HG03175 (cell line): ENCODE data around the gene SHLD2.
"Not testable (repeated sequence)": the region's sequence is repeated elsewhere in the genome, so short reads cannot be mapped to it uniquely, and the experiment has no call there.

Source experiments
- ATAC-seq: cut with Tn5 transposase; IDR thresholded peaks from one replicate; pipeline ENCODE4 v1.9.1; 2021; ENCODE audit warnings: mild to moderate bottlenecking, moderate library complexity; ENCODE audit not compliant: unreplicated experiment

SHLD2 gene

GRCh38 chr10:87142230-87143108, 47.5 kb downstream of the SHLD2 start:
- ATAC-seq: not testable (repeated sequence)

GRCh38 chr10:87143109-87143418, 48.1 kb downstream of the SHLD2 start:
- not testable (repeated sequence) for ATAC-seq

GRCh38 chr10:87145598-87145997, 50.6 kb downstream of the SHLD2 start:
- not testable (repeated sequence) for ATAC-seq

- not testable (repeated sequence) for ATAC-seq
Measured at GRCh38 chr10:87149020-87149609, 54.1 kb downstream of the SHLD2 start.

GRCh38 chr10:87151516-87151915, 56.5 kb downstream of the SHLD2 start:
- not testable (repeated sequence) for ATAC-seq

GRCh38 chr10:87156841-87157240, 61.8 kb downstream of the SHLD2 start:
- ATAC-seq: not testable (repeated sequence)

GRCh38 chr10:87157821-87158220, 62.8 kb downstream of the SHLD2 start:
- not testable (repeated sequence) for ATAC-seq

GRCh38 chr10:87162703-87163293, 67.8 kb downstream of the SHLD2 start:
- ATAC-seq: not testable (repeated sequence)

- not testable (repeated sequence) for ATAC-seq
Measured at GRCh38 chr10:87163414-87163813, 68.4 kb downstream of the SHLD2 start.

GRCh38 chr10:87169857-87170256, 74.9 kb downstream of the SHLD2 start:
- not testable (repeated sequence) for ATAC-seq

- ATAC-seq: not testable (repeated sequence)
Measured at GRCh38 chr10:87170705-87171104, 75.7 kb downstream of the SHLD2 start.

GRCh38 chr10:87171670-87172069, 76.7 kb downstream of the SHLD2 start:
- not testable (repeated sequence) for ATAC-seq

- ATAC-seq: not testable (repeated sequence)
Measured at GRCh38 chr10:87172178-87172577, 77.2 kb downstream of the SHLD2 start.

- ATAC-seq: not testable (repeated sequence)
Measured at GRCh38 chr10:87177587-87177986, 82.6 kb downstream of the SHLD2 start.

GRCh38 chr10:87184421-87184820, 89.4 kb downstream of the SHLD2 start:
- not testable (repeated sequence) for ATAC-seq

GRCh38 chr10:87186016-87186415, 91.0 kb downstream of the SHLD2 start:
- ATAC-seq: not testable (repeated sequence)

- not testable (repeated sequence) for ATAC-seq
Measured at GRCh38 chr10:87187573-87187972, 92.6 kb downstream of the SHLD2 start.

GRCh38 chr10:87191841-87192240, 96.8 kb downstream of the SHLD2 start:
- ATAC-seq: not testable (repeated sequence)

GRCh38 chr10:87200924-87201323, 105.9 kb downstream of the SHLD2 start:
- ATAC-seq: peak; percentile 76

- not testable (repeated sequence) for ATAC-seq
Measured at GRCh38 chr10:87204801-87205200, 109.8 kb downstream of the SHLD2 start.

- ATAC-seq: not testable (repeated sequence)
Measured at GRCh38 chr10:87206922-87207321, 111.9 kb downstream of the SHLD2 start.

GRCh38 chr10:87210309-87210708, 115.3 kb downstream of the SHLD2 start:
- not testable (repeated sequence) for ATAC-seq
